ENCODE results near the gene SYT9. TPM values are rescaled to one million over a fixed set of nuclear protein-coding genes. Genes with fewer than 3 reads are reported as not detected.

SYT9 gene, protein sequence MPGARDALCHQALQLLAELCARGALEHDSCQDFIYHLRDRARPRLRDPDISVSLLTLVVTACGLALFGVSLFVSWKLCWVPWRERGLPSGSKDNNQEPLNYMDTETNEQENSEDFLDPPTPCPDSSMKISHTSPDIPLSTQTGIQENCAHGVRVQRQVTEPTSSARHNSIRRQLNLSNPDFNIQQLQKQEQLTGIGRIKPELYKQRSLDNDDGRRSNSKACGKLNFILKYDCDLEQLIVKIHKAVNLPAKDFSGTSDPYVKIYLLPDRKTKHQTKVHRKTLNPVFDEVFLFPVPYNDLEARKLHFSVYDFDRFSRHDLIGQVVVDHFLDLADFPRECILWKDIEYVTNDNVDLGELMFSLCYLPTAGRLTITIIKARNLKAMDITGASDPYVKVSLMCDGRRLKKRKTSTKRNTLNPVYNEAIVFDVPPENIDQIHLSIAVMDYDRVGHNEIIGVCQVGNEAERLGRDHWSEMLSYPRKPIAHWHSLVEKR
- not detected for total RNA-seq

- Mint-ChIP-seq H3K27ac (no peak within 1 kb of the TSS), H3K27me3 (ENCODE audit: low read depth) (peaks cover 54% of the 10 kb centered on the region)
- peak; percentile 93 for ATAC-seq
Measured at GRCh38 chr11:7251836-7252682, at the start of gene SYT9. Gene SYT9, plus strand, starts transcription at chr11:7251904. Its CDS starts 283 bp downstream, at chr11:7252187.

GRCh38 chr11:7202412-7202811 is 49.3 kb upstream of the SYT9 start:
- H3K4me3 Mint-ChIP-seq, result no peak overlapping the region
- POLR2A ChIA-PET, result no interaction called here
- no peaks in the 10 kb centered on the region for H3K27me3 Mint-ChIP-seq (ENCODE audit: low read depth)
- H3K4me1 Mint-ChIP-seq (ENCODE audit: low read depth), result no peaks in the 10 kb centered on the region
- CTCF ChIA-PET, result no interaction called here
- no peaks in the 10 kb centered on the region for H3K9me3 Mint-ChIP-seq (ENCODE audit: insufficient read depth)
- ATAC-seq (no peak), DNase-seq (no peak)
- H3K27ac Mint-ChIP-seq, result no peak overlapping the region
- no peaks in the 10 kb centered on the region for H3K36me3 Mint-ChIP-seq (ENCODE audit: low read depth)

More at GRCh38 chr11:7251836-7252682, at the start of gene SYT9:
- Mint-ChIP-seq H3K4me1 (ENCODE audit: low read depth) (peaks cover 1% of the 10 kb centered on the region), H3K36me3 (ENCODE audit: low read depth) (no peaks in the 10 kb centered on the region), H3K9me3 (ENCODE audit: insufficient read depth) (no peaks in the 10 kb centered on the region), H3K4me3 (peak within 1 kb of the TSS; percentile 40)
- ChIA-PET POLR2A (no interaction called here), CTCF (no interaction called here)
- DNase-seq, result peak; percentile 21

DNA sequence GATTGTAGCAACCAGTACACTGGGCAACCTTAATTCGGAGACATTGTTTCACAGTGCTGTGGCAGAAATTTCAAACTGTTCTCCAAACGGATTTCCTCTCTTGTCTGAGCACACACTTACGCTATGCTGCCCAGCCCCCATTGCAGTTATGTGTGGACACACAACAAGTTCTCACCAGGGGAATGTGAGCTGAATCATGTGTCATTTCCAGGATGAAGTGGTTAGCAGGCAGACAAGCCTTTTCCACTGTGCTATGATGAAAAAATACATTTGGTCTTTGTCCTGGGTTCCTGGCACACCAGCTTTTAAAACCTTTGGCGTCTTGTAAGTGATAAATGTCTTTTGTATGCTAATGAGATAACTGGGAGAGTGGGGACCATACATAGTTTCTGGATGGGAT is 46.9 kb upstream of the SYT9 start:
- ChIA-PET POLR2A (no interaction called here), CTCF (no interaction called here)
- no peaks in the 10 kb centered on the region for H3K36me3 Mint-ChIP-seq (ENCODE audit: low read depth)
- no peak overlapping the region for H3K27ac Mint-ChIP-seq
- H3K9me3 Mint-ChIP-seq (ENCODE audit: insufficient read depth), result no peaks in the 10 kb centered on the region
- DNase-seq (no peak), ATAC-seq (no peak)
- no peak overlapping the region for H3K4me3 Mint-ChIP-seq
- H3K27me3 Mint-ChIP-seq (ENCODE audit: low read depth), result no peaks in the 10 kb centered on the region
- no peaks in the 10 kb centered on the region for H3K4me1 Mint-ChIP-seq (ENCODE audit: low read depth)

- H3K27me3 Mint-ChIP-seq (ENCODE audit: low read depth), result peaks cover 3% of the 10 kb centered on the region
- ATAC-seq, result no peak
- no peaks in the 10 kb centered on the region for H3K4me1 Mint-ChIP-seq (ENCODE audit: low read depth)
- no peak for DNase-seq
- no peaks in the 10 kb centered on the region for H3K36me3 Mint-ChIP-seq (ENCODE audit: low read depth)
- H3K4me3 Mint-ChIP-seq, result no peak overlapping the region
- CTCF ChIA-PET, result no interaction called here
- H3K27ac Mint-ChIP-seq, result no peak overlapping the region
- no peaks in the 10 kb centered on the region for H3K9me3 Mint-ChIP-seq (ENCODE audit: insufficient read depth)
- POLR2A ChIA-PET, result no interaction called here
Measured at GRCh38 chr11:7208391-7208790, 43.3 kb upstream of the SYT9 start.

DNA sequence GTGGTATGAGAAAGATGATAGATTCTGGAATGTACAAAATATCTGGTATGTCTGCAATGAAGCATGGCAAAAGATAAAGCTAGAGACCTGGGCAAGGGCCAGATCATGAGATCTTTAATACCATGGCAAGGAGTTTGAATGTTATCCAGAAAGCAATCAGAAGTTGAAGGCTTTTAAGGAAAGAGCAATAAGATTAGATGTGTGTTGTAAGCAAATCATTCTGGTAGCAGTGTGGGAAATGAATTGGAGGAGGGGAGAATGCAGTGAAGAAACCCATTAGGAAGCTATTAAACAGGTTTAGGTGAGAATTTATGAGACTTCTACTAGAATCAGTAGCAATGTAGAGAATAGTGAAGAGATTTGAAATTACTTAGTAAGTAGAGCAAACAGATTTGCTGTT is 32.2 kb upstream of the SYT9 start:
- Mint-ChIP-seq H3K4me3 (no peak overlapping the region), H3K9me3 (ENCODE audit: insufficient read depth) (no peaks in the 10 kb centered on the region), H3K4me1 (ENCODE audit: low read depth) (no peaks in the 10 kb centered on the region), H3K27ac (no peak overlapping the region), H3K36me3 (ENCODE audit: low read depth) (no peaks in the 10 kb centered on the region), H3K27me3 (ENCODE audit: low read depth) (peaks cover 3% of the 10 kb centered on the region)
- POLR2A ChIA-PET, result no interaction called here
- CTCF ChIA-PET, result interaction anchor here (1.1 kb wide), 1 partner anchor 59 kb away, joined by 3 read pairs; no protein-coding TSS in a partner anchor
- DNase-seq (no peak), ATAC-seq (no peak)

DNA sequence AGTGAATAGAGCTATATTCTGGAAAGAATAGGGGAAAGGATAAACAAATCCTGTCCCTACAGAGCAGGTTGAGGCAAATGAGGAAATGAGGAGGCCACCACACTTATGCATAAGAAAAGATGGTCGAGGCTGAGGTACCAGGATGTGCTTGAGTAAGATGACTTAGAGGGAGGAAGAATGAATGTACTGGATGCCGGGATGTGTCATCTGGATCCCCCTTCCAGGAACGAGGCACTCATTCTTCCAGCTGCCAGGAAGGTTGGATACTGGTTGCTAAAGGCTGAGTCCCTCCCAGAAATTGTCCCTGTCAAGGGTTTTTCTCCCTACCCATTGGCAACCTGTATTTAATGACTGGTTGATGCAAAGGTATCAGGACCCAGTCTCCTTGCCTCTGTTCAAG is 31.1 kb upstream of the SYT9 start:
- Mint-ChIP-seq H3K36me3 (ENCODE audit: low read depth) (no peaks in the 10 kb centered on the region), H3K27ac (no peak overlapping the region), H3K27me3 (ENCODE audit: low read depth) (peaks cover 3% of the 10 kb centered on the region), H3K4me3 (no peak overlapping the region), H3K4me1 (ENCODE audit: low read depth) (no peaks in the 10 kb centered on the region), H3K9me3 (ENCODE audit: insufficient read depth) (no peaks in the 10 kb centered on the region)
- CTCF ChIA-PET, result no interaction called here
- no peak for DNase-seq
- POLR2A ChIA-PET, result no interaction called here
- ATAC-seq, result no peak

GRCh38 chr11:7222619-7223018 is 29.1 kb upstream of the SYT9 start:
- no peaks in the 10 kb centered on the region for H3K4me1 Mint-ChIP-seq (ENCODE audit: low read depth)

DNA sequence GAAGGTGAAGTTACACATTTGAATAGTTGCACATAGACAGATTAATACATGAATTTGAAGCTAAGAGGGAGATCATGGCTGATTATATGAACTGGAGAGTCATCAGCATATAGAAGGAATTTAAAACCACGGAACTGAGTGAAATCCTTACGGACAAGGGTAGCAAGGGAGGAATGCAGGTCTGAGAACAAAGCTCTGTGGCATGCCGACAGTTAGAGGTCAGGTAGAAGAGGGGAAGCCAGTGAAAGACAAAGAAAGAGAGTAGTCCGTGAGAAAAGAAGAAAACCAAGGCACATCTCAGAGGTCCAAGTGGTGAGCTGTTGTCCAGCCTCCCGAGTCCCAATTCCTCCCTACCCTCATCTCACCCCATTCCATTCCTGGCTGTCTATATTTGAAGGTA is 11.8 kb upstream of the SYT9 start:
- ATAC-seq (no peak), DNase-seq (no peak)
- no peak overlapping the region for H3K4me3 Mint-ChIP-seq
- H3K36me3 Mint-ChIP-seq (ENCODE audit: low read depth), result no peaks in the 10 kb centered on the region
- no peaks in the 10 kb centered on the region for H3K9me3 Mint-ChIP-seq (ENCODE audit: insufficient read depth)
- ChIA-PET POLR2A (no interaction called here), CTCF (no interaction called here)
- H3K4me1 Mint-ChIP-seq (ENCODE audit: low read depth), result no peaks in the 10 kb centered on the region
- H3K27ac Mint-ChIP-seq, result no peak overlapping the region
- H3K27me3 Mint-ChIP-seq (ENCODE audit: low read depth), result peaks cover 10% of the 10 kb centered on the region

More at GRCh38 chr11:7222619-7223018, 29.1 kb upstream of the SYT9 start:
- H3K27me3 Mint-ChIP-seq (ENCODE audit: low read depth), result peaks cover 3% of the 10 kb centered on the region
- CTCF ChIA-PET, result no interaction called here
- POLR2A ChIA-PET, result no interaction called here
- no peak overlapping the region for H3K4me3 Mint-ChIP-seq
- no peak overlapping the region for H3K27ac Mint-ChIP-seq
- ATAC-seq (no peak), DNase-seq (no peak)
- H3K36me3 Mint-ChIP-seq (ENCODE audit: low read depth), result no peaks in the 10 kb centered on the region
- no peaks in the 10 kb centered on the region for H3K9me3 Mint-ChIP-seq (ENCODE audit: insufficient read depth)

DNA sequence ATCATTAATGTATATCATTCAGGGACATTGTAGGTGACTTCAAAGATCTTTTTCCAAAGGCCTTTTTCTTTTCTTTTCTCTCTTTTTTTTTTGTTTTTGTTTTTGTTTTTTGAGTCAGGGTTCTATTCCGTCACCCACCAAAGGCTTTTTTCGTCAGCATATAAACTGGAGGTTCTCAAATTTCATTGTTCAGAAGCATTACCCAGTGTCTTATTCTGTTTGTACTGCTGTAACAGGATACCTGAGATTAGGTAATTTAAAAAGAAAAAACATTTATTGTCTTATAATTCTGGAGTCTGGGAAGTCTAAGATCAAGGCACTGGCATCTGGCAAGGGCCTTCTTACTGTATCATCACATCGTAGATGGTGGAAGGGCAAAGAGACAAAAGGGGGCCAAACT is 6.4 kb upstream of the SYT9 start:
- ChIA-PET CTCF (no interaction called here), POLR2A (no interaction called here)
- Mint-ChIP-seq H3K36me3 (ENCODE audit: low read depth) (no peaks in the 10 kb centered on the region), H3K4me1 (ENCODE audit: low read depth) (no peaks in the 10 kb centered on the region), H3K4me3 (no peak overlapping the region), H3K27ac (no peak overlapping the region), H3K27me3 (ENCODE audit: low read depth) (peaks cover 27% of the 10 kb centered on the region), H3K9me3 (ENCODE audit: insufficient read depth) (no peaks in the 10 kb centered on the region)
- ATAC-seq, result no peak
- no peak for DNase-seq

GRCh38 chr11:7246179-7246578 is 5.5 kb upstream of the SYT9 start:
- ATAC-seq, result no peak
- no peak for DNase-seq
- H3K27ac Mint-ChIP-seq, result no peak overlapping the region
- CTCF ChIA-PET, result no interaction called here
- H3K9me3 Mint-ChIP-seq (ENCODE audit: insufficient read depth), result no peaks in the 10 kb centered on the region
- no peaks in the 10 kb centered on the region for H3K36me3 Mint-ChIP-seq (ENCODE audit: low read depth)
- peaks cover 35% of the 10 kb centered on the region for H3K27me3 Mint-ChIP-seq (ENCODE audit: low read depth)
- POLR2A ChIA-PET, result no interaction called here
- H3K4me1 Mint-ChIP-seq (ENCODE audit: low read depth), result no peaks in the 10 kb centered on the region
- no peak overlapping the region for H3K4me3 Mint-ChIP-seq

DNA sequence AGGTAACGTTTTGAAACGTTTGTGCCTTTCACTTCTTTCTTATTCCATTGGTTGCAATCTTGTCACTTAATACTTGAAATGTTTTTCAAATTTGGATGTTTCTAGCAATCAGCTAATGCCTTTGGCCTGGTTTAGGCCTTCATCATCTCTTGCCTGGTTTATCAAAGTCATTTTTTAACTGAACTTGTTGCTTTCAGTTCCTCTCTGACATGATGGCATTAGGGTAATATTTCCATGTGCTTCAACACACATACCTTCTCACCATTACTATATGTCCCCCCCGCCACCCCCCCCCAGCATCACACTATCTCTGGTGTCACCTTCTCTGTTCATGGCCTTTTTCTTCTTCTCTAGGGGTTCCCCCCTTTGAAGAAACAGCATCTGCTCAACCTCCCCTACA is 1.5 kb upstream of the SYT9 start:
- ATAC-seq (no peak), DNase-seq (no peak)
- H3K27me3 Mint-ChIP-seq (ENCODE audit: low read depth), result peaks cover 45% of the 10 kb centered on the region
- H3K27ac Mint-ChIP-seq, result no peak overlapping the region
- H3K4me1 Mint-ChIP-seq (ENCODE audit: low read depth), result peaks cover 1% of the 10 kb centered on the region
- H3K36me3 Mint-ChIP-seq (ENCODE audit: low read depth), result no peaks in the 10 kb centered on the region
- no peak overlapping the region for H3K4me3 Mint-ChIP-seq
- ChIA-PET POLR2A (no interaction called here), CTCF (no interaction called here)
- H3K9me3 Mint-ChIP-seq (ENCODE audit: insufficient read depth), result no peaks in the 10 kb centered on the region

DNA sequence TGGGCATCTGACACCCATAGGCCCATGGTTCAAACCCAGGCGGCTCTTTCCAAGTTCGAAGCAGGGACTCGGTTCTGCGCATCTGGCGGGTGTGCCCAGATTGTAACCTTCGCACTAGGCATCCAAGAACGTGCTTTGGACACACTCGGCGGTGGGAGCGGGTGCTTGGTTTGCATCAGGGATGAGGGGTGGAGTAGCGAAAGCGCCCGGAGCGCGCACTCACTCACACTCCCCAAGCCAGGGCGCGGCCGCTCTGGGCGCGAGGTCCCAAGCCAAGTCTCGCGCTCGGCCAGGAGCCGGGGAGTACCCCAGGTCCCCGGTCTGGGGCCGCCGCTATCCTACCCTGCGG is 243 bp upstream of the SYT9 start:
- DNase-seq (no peak), ATAC-seq (no peak)
- H3K9me3 Mint-ChIP-seq (ENCODE audit: insufficient read depth), result no peaks in the 10 kb centered on the region
- H3K36me3 Mint-ChIP-seq (ENCODE audit: low read depth), result no peaks in the 10 kb centered on the region
- peaks cover 1% of the 10 kb centered on the region for H3K4me1 Mint-ChIP-seq (ENCODE audit: low read depth)
- ChIA-PET CTCF (no interaction called here), POLR2A (no interaction called here)
- H3K27me3 Mint-ChIP-seq (ENCODE audit: low read depth), result peaks cover 53% of the 10 kb centered on the region
- no peak overlapping the region for H3K27ac Mint-ChIP-seq
- no peak overlapping the region for H3K4me3 Mint-ChIP-seq
